ENCODE measurements around the gene PPP1CB.
"Not testable (repeated sequence)": the region's sequence is repeated elsewhere in the genome, so short reads cannot be mapped to it uniquely, and the experiment has no call there.

PPP1CB gene

GRCh38 chr2:28751252-28751955 lies at the start of gene PPP1CB:
Gene PPP1CB (plus strand): TSS chr2:28751830. CDS start chr2:28752125, 295 bp downstream.
- DNase-seq (ENCODE audit: low read depth), result peak; percentile 83

DNA sequence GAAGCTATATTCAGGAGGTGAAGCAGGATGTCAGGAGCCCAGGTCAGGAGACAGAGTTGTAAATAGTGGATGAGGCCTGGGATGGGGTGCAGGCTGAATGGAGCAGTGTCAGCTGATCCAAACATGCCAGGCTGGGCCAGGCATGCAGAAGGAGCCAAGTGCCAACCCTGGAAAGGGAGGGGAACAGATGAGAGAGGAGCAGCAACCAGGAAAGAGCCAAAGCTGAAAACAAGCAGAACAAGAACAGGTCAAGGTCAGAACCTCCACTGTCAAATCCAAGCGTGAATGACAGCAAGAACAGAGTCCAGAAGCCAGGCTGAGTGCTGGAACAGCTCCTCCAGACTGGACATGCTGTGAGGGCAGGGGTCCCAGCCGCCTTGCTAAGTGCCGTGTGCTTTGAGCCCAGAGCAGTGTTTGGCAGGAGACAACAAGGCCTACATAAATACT lies 49.2 kb upstream of the PPP1CB start:
- no peak for DNase-seq (ENCODE audit: low read depth)

- DNase-seq (ENCODE audit: low read depth), result no peak
These were observed 48.8 kb upstream of the PPP1CB start for GRCh38 chr2:28702878-28703277.

GRCh38 chr2:28704621-28705020 lies 47.0 kb upstream of the PPP1CB start:
- no peak for DNase-seq (ENCODE audit: low read depth)

GRCh38 chr2:28705751-28706440 lies 45.7 kb upstream of the PPP1CB start:
- DNase-seq (ENCODE audit: low read depth), result no peak

GRCh38 chr2:28707592-28707991 lies 44.0 kb upstream of the PPP1CB start:
- DNase-seq (ENCODE audit: low read depth), result no peak

DNA sequence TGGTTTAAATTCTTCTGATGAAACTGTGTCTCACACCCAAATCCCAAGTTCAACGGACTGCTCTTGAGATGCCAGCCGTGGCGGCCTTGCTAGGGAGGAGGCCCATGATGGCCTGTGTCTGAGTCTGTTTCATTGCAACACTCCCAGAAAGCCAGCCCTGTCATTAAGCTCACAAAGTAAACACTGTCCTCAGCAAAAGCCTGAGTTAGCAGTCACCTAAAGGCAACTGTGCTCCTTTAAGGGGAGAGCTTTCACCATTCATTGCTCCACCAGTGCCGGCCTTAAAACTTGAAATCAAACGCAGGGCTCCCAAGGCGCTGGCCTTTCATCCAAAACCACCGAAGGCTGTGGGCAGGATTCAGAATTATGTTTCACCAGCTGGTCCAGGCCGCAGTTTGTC lies 42.5 kb upstream of the PPP1CB start:
- DNase-seq (ENCODE audit: low read depth), result no peak

DNA sequence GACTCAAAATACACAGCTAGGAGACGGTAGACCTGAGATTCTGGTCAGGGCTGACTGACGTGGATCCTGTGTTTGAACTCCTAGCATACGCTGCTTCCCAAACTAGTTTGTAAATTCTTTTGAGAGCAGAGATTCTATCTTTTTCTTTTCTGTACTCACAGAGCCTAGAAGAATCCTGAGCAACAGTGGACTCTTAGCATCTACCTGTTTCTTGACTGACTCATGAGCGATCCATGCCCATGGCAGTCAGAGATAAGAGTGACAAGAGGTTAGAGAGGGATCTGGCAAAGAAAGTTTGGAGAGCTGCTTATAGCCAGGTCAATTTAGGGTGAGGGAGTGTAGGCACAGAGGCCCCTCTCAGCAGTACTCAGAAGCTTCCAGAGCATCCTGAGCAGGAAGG lies 41.1 kb upstream of the PPP1CB start:
- DNase-seq (ENCODE audit: low read depth), result no peak

GRCh38 chr2:28713577-28714298 lies 37.9 kb upstream of the PPP1CB start:
- no peak for DNase-seq (ENCODE audit: low read depth)

- no peak for DNase-seq (ENCODE audit: low read depth)
These were observed 35.3 kb upstream of the PPP1CB start for GRCh38 chr2:28716265-28716865.

DNA sequence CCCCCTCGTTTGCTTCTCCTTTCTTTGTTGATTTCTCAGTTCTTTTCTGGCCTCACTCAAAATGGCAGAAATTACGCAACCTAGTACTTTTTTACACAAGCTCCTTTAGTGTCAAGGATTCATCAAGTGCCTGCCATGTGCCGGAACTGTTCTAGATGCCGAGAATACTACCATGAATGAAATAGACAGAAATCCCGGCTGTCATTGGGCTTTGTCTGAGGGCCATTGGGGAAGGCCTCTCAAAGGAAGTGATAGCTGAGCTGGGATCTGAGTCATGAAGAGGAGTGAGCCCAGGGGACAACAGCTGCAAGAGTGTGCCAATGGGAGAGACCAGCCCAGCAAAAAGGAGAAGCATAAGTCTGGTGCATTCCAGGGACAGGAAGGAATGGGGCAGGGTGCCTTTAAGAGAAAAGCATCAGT lies 34.3 kb upstream of the PPP1CB start:
- no peak for DNase-seq (ENCODE audit: low read depth)

DNA sequence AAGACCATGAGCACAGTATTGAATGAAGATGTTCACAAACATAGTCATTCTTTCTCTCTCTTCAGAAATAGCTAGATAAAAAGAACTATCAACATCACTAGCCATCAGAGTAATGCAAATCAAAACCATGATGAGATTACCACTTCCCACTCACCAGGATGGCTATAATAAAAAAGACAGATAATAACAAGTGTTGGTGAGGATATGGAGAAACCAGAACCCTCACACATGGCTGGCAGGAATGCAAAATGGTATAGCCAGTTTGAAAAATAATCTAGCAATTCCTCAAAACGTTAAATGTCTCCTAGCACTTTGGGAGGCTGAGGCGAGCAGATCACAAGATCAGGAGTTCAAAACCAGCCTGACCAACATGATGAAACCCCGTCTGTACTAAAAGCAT lies 31.3 kb upstream of the PPP1CB start:
- DNase-seq (ENCODE audit: low read depth), result no peak

DNA sequence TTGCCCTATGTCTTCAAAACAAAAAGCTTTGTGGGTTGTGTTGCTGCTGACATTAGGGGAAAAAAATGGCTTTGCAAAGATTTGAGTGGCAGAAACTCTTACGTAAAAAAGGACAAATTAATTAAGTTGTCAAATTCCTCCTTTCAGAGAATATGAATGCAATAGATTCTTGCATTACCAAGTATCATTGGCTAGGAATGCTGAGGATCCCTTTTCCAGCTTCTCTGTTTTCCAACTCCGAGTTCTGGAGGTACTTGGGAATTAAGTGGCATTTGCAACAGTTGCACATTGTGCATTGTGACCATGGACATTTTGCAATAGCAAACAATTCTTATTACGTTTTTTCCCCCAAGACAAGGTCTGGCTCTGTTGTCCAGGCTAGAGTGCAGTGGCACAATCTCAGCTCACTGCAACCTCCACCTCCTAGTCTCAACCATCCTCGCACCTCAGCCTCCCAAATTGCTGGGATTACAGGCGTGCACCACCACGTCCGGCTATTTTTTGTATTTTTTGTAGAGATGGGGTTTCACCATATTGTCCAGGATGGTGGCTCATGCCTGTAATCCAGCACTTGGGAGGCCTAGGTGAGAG lies 29.9 kb upstream of the PPP1CB start:
- no peak for DNase-seq (ENCODE audit: low read depth)

DNA sequence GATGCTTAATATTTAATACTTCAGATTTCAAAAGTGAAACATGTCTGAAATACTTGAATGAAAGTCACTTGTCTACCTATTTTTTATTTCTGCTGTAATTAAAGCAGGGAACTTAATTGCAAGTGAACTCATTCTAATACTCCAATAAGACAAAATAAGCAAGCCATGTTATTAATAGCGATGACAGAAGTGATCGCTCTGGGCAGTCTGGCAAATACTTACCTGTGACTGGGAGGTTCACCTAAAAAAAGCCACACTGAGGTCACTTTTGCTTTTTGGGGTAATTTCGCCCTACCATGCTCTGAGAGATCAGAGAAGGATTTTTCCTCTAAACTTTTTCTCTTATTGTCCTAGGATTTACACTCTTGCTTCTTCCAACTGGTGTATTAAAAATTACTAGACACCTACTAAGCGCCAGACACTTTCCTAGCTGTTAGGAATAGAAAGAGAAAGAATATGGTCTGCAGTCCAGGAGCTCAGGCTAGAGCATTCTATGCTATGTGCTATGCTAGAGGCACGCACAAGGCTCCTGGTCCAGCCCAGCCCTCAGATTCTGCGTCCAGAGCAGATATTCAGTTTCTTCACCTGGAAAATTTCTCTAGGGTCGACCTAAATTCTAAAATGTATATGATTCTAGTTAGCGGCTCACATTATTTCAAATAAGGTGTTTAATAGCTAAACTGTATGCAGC lies 26.5 kb upstream of the PPP1CB start:
- no peak for DNase-seq (ENCODE audit: low read depth)

- DNase-seq (ENCODE audit: low read depth), result no peak
These were observed 25.5 kb upstream of the PPP1CB start for GRCh38 chr2:28726177-28726576.

DNA sequence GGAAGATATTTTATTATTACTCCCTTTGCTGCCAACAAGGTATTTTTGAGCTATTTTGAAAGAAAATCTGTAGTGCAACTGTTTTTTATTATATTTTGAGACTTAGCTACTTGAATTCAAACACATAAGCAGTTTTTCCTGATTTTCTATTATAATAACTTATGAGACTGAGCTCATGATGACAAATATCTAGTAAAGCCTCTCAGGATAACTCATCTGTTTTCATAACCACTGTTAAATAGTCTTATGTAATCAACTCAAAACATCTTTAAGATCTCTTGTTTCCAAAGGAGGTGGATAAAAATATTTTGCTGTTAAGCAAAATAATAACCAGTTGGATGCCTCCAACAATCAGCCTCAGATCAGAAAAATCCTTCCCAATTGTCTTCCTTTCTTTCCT lies 21.9 kb upstream of the PPP1CB start:
- no peak for DNase-seq (ENCODE audit: low read depth)

GRCh38 chr2:28730641-28731146 lies 20.9 kb upstream of the PPP1CB start:
- DNase-seq (ENCODE audit: low read depth), result no peak

- DNase-seq (ENCODE audit: low read depth), result no peak
These were observed 16.1 kb upstream of the PPP1CB start for GRCh38 chr2:28735511-28735910.

GRCh38 chr2:28736034-28736433 lies 15.6 kb upstream of the PPP1CB start:
- DNase-seq (ENCODE audit: low read depth), result no peak

DNA sequence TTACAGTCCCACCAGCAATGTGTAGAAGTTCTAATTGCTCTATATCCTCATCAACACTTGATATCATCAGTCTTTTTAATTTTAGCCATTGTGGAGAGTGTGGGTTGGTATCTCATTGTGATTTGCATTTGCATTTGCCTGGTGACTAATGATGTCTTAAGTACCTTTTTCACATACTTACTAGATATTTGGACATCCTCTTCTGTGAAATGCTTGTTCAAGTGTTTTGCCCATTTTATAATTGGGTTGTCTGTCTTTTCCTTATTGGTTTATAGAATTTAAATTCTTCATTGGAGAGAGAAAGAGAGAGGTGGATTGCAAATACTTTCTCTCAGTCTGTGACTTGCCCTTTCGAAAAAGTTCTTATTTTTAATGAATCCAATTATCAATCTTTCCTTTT lies 14.0 kb upstream of the PPP1CB start:
- DNase-seq (ENCODE audit: low read depth), result no peak

DNA sequence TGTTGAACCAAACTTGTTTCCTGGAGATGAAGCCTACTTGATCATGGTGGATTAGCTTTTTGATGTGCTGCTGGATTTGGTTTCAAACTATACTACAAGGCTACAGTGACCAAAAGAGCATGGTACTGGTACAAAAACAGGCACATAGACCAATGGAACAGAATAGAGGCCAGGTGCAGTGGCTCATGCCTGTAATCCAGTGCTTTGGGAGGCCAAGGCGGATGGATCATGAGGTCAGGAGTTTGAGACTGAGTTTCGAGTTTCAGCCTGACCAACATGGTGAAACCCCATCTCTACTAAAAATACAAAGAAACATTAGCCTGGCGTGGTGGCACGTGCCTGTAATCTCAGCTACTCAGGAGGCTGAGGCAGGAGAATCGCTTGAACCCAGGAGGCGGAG lies 9.0 kb upstream of the PPP1CB start:
- not testable (repeated sequence) for DNase-seq (ENCODE audit: low read depth)

Measured in stimulated activated CD8-positive, alpha-beta memory T cell treated with anti-CD3 and anti-CD28 coated beads, Interleukin-15, amount 100 ng/mL, for 1 hour (primary cell).